HEK293 (cell line): ENCODE results near the gene VSTM5.

ENCODE experiments used
- CTCF ChIA-PET: fragments of 350-600 bp; formaldehyde crosslinking; extraction: SDS; loops from one replicate; lab custom pipeline; 2021; ENCODE audit warnings: antibody characterized with exemption; lab: Yijun Ruan, JAX
- POLR2A ChIA-PET: fragments of 300-600 bp; formaldehyde crosslinking; extraction: SDS; loops from one replicate; lab custom pipeline; 2020; ENCODE audit warnings: antibody characterized with exemption, inconsistent platforms; lab: Yijun Ruan, JAX
- H3K27ac ChIP-seq: fragments of 200-500 bp; sonication (Bioruptor generic); 2 replicates; pipeline ENCODE4 v1.5.1; 2014; ENCODE audit warnings: low read depth, low read length, control low read depth, inconsistent platforms; ENCODE audit errors: extremely low read depth
- H3K36me3 ChIP-seq, 2 experiments: fragments of 200-500 bp in 1 of 2; sonication (Bioruptor generic) in 1 of 2; 1 replicate in 1 of 2; 2 replicates in 1 of 2; pipeline ENCODE4 v1.5.1; 2014 to 2017; ENCODE audit warnings: inconsistent platforms in 2 of 2, low read length in 2 of 2; ENCODE audit not compliant: control insufficient read depth in 2 of 2, insufficient read depth in 1 of 2
- H3K4me1 ChIP-seq: fragments of 200-500 bp; sonication (Bioruptor generic); 2 replicates; pipeline ENCODE4 v1.5.1; 2014; ENCODE audit warnings: mild to moderate bottlenecking, low read length, inconsistent platforms; ENCODE audit not compliant: control insufficient read depth, insufficient read depth
- H3K4me3 ChIP-seq: 2 replicates; pipeline ENCODE4 v1.5.1; 2011; ENCODE audit warnings: low read depth, mild to moderate bottlenecking, control low read depth, low read length, moderate library complexity
- H3K9me3 ChIP-seq: fragments of 200-500 bp; sonication (Bioruptor generic); 2 replicates; pipeline ENCODE4 v1.5.1; 2014; ENCODE audit warnings: low read depth, low read length, inconsistent platforms; ENCODE audit not compliant: control insufficient read depth, insufficient read depth
- HOXD13 ChIP-seq: sonication (generic); formaldehyde crosslinking; IDR thresholded peaks from 2 replicates; pipeline ENCODE4 v1.8.0; 2022; ENCODE audit warnings: missing genetic modification reagents, borderline replicate concordance
- RBAK ChIP-seq: fragments of 450-650 bp; formaldehyde crosslinking; IDR thresholded peaks from 2 replicates; pipeline ENCODE4 v1.5.1; 2016; ENCODE audit warnings: missing biosample characterization, missing genetic modification characterization
- SALL2 ChIP-seq: fragments of 450-650 bp; formaldehyde crosslinking; IDR thresholded peaks from 2 replicates; pipeline ENCODE4 v1.5.0; 2017; ENCODE audit warnings: missing biosample characterization, mild to moderate bottlenecking, missing genetic modification characterization, borderline replicate concordance
- ZBTB10 ChIP-seq: fragments of 450-650 bp; formaldehyde crosslinking; IDR thresholded peaks from 2 replicates; pipeline ENCODE4 v1.5.1; 2016; ENCODE audit warnings: missing biosample characterization, missing genetic modification characterization
- ZBTB8A ChIP-seq: fragments of 450-650 bp; formaldehyde crosslinking; IDR thresholded peaks from 2 replicates; pipeline ENCODE4 v1.5.1; 2016; ENCODE audit warnings: missing biosample characterization, missing genetic modification characterization
- ZFP41 ChIP-seq: fragments of 450-650 bp; formaldehyde crosslinking; IDR thresholded peaks from 2 replicates; pipeline ENCODE4 v1.5.1; 2016; ENCODE audit warnings: missing biosample characterization, missing genetic modification characterization, borderline replicate concordance
- ZFP69B ChIP-seq: fragments of 450-650 bp; formaldehyde crosslinking; IDR thresholded peaks from 2 replicates; pipeline ENCODE4 v1.5.1; 2016; ENCODE audit warnings: missing biosample characterization, missing genetic modification characterization
- ZNF155 ChIP-seq: fragments of 450-650 bp; formaldehyde crosslinking; IDR thresholded peaks from 2 replicates; pipeline ENCODE4 v1.5.1; 2016; ENCODE audit warnings: missing biosample characterization, missing genetic modification characterization
- ZNF169 ChIP-seq: fragments of 450-650 bp; formaldehyde crosslinking; IDR thresholded peaks from 2 replicates; pipeline ENCODE4 v1.5.1; 2016; ENCODE audit warnings: missing biosample characterization, missing genetic modification characterization
- ZNF202 ChIP-seq: fragments of 450-650 bp; formaldehyde crosslinking; IDR thresholded peaks from 2 replicates; pipeline ENCODE4 v1.5.1; 2016; ENCODE audit warnings: missing biosample characterization, missing genetic modification characterization, borderline replicate concordance
- ZNF302 ChIP-seq: fragments of 450-650 bp; formaldehyde crosslinking; IDR thresholded peaks from 2 replicates; pipeline ENCODE4 v1.5.1; 2016; ENCODE audit warnings: missing biosample characterization, missing genetic modification characterization, low read depth
- ZNF398 ChIP-seq: fragments of 450-650 bp; formaldehyde crosslinking; IDR thresholded peaks from 2 replicates; pipeline ENCODE4 v1.5.1; 2017; ENCODE audit warnings: missing biosample characterization, missing genetic modification characterization
- ZNF416 ChIP-seq: fragments of 450-650 bp; formaldehyde crosslinking; IDR thresholded peaks from 2 replicates; pipeline ENCODE4 v1.5.1; 2016; ENCODE audit warnings: missing biosample characterization, missing genetic modification characterization
- ZNF426 ChIP-seq: fragments of 450-650 bp; formaldehyde crosslinking; IDR thresholded peaks from 2 replicates; pipeline ENCODE4 v1.5.1; 2017; ENCODE audit warnings: missing biosample characterization, missing genetic modification characterization, mild to moderate bottlenecking, inconsistent platforms, moderate library complexity
- ZNF549 ChIP-seq: fragments of 450-650 bp; IDR thresholded peaks from 2 replicates; pipeline ENCODE4 v1.5.1; 2018; ENCODE audit warnings: missing biosample characterization, missing genetic modification characterization, mild to moderate bottlenecking, inconsistent platforms, moderate library complexity
- ZNF585B ChIP-seq: fragments of 450-650 bp; formaldehyde crosslinking; IDR thresholded peaks from 2 replicates; pipeline ENCODE4 v1.5.1; 2016; ENCODE audit warnings: missing biosample characterization, missing genetic modification characterization
- ZNF596 ChIP-seq: fragments of 450-650 bp; IDR thresholded peaks from 2 replicates; pipeline ENCODE4 v1.5.0; 2018; ENCODE audit warnings: missing biosample characterization, mild to moderate bottlenecking, missing genetic modification characterization, moderate library complexity
- ZNF610 ChIP-seq: fragments of 450-650 bp; formaldehyde crosslinking; IDR thresholded peaks from 2 replicates; pipeline ENCODE4 v1.5.1; 2016; ENCODE audit warnings: missing biosample characterization, missing genetic modification characterization, borderline replicate concordance
- ZNF677 ChIP-seq: fragments of 450-650 bp; IDR thresholded peaks from 2 replicates; pipeline ENCODE4 v1.5.0; 2018; ENCODE audit warnings: missing biosample characterization, mild to moderate bottlenecking, missing genetic modification characterization, moderate library complexity
- ZNF777 ChIP-seq: fragments of 450-650 bp; formaldehyde crosslinking; IDR thresholded peaks from 2 replicates; pipeline ENCODE4 v1.5.1; 2017; ENCODE audit warnings: missing biosample characterization, missing genetic modification characterization, borderline replicate concordance
- ZNF791 ChIP-seq: fragments of 450-650 bp; formaldehyde crosslinking; IDR thresholded peaks from 2 replicates; pipeline ENCODE4 v1.5.1; 2016; ENCODE audit warnings: missing biosample characterization, missing genetic modification characterization
- ZNF843 ChIP-seq: fragments of 450-650 bp; formaldehyde crosslinking; IDR thresholded peaks from 2 replicates; pipeline ENCODE4 v1.5.1; 2016; ENCODE audit warnings: missing biosample characterization, missing genetic modification characterization
- TF ChIP-seq, protein P1 (sequence below): fragments of 450-650 bp; formaldehyde crosslinking; IDR thresholded peaks from 2 replicates; pipeline ENCODE4 v1.5.1; 2016; ENCODE audit warnings: missing biosample characterization, missing genetic modification characterization
- TF ChIP-seq, protein P2 (sequence below): fragments of 450-650 bp; formaldehyde crosslinking; IDR thresholded peaks from 2 replicates; pipeline ENCODE4 v1.5.1; 2016; ENCODE audit warnings: missing biosample characterization, missing genetic modification characterization, borderline replicate concordance
- TF ChIP-seq, protein P3 (sequence below): fragments of 450-650 bp; formaldehyde crosslinking; IDR thresholded peaks from 2 replicates; pipeline ENCODE4 v1.5.1; 2016; ENCODE audit warnings: missing biosample characterization, missing genetic modification characterization

Gene VSTM5

DNA sequence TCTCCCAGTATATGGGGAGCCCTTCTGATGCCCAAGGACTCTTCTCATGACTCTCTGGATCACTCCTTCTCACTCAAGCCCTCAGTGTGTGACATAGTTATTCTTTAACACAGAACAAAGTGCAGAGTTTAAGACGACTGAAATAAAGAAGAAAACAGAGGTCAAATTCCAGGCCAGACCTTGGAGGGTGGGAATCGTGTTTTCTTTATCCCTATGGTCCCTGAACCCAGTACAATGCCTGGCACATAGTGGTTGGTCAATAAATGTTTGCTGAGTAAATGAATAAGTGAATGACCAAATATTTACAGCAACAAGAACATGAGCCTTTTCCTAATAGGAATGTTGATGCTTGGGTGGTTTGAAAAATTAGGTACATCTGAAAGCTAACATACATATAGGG, 28.8 kb downstream of the VSTM5 start:
- no peak overlapping the region for H3K27ac ChIP-seq
- no peaks in the 10 kb centered on the region for H3K9me3 ChIP-seq
- ChIA-PET POLR2A (no interaction called here), CTCF (no interaction called here)
- TF ChIP-seq ZFP69B (tag by site-specific recombination) = no peak
- no peak for TF ChIP-seq HOXD13
- TF ChIP-seq ZNF610 (tag by site-specific recombination) = no peak
- TF ChIP-seq ZNF426 (tag by site-specific recombination) = no peak
- no peak for TF ChIP-seq ZNF549 (tag by site-specific recombination)
- TF ChIP-seq, protein P1, sequence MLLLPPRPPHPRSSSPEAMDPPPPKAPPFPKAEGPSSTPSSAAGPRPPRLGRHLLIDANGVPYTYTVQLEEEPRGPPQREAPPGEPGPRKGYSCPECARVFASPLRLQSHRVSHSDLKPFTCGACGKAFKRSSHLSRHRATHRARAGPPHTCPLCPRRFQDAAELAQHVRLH (tag by site-specific recombination) = no peak
- no peak for TF ChIP-seq ZNF777 (tag by site-specific recombination)
- TF ChIP-seq ZNF596 (tag by site-specific recombination) = no peak
- TF ChIP-seq ZBTB8A (tag by site-specific recombination) = no peak
- TF ChIP-seq, protein P2, sequence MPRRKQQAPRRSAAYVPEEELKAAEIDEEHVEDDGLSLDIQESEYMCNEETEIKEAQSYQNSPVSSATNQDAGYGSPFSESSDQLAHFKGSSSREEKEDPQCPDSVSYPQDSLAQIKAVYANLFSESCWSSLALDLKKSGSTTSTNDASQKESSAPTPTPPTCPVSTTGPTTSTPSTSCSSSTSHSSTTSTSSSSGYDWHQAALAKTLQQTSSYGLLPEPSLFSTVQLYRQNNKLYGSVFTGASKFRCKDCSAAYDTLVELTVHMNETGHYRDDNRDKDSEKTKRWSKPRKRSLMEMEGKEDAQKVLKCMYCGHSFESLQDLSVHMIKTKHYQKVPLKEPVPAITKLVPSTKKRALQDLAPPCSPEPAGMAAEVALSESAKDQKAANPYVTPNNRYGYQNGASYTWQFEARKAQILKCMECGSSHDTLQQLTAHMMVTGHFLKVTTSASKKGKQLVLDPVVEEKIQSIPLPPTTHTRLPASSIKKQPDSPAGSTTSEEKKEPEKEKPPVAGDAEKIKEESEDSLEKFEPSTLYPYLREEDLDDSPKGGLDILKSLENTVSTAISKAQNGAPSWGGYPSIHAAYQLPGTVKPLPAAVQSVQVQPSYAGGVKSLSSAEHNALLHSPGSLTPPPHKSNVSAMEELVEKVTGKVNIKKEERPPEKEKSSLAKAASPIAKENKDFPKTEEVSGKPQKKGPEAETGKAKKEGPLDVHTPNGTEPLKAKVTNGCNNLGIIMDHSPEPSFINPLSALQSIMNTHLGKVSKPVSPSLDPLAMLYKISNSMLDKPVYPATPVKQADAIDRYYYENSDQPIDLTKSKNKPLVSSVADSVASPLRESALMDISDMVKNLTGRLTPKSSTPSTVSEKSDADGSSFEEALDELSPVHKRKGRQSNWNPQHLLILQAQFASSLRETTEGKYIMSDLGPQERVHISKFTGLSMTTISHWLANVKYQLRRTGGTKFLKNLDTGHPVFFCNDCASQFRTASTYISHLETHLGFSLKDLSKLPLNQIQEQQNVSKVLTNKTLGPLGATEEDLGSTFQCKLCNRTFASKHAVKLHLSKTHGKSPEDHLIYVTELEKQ (tag by site-specific recombination) = no peak
- no peak for TF ChIP-seq RBAK
- no peak for TF ChIP-seq ZNF155 (tag by site-specific recombination)
- no peak for TF ChIP-seq ZNF169 (tag by site-specific recombination)
- no peak for TF ChIP-seq ZNF791 (tag by site-specific recombination)
- TF ChIP-seq ZFP41 = no peak
- no peak for TF ChIP-seq ZNF302 (tag by site-specific recombination)
- TF ChIP-seq ZNF677 (tag by site-specific recombination) = no peak
- TF ChIP-seq ZNF416 = no peak
- no peak for TF ChIP-seq ZBTB10 (tag by site-specific recombination)
- H3K36me3 ChIP-seq = peaks cover 0 to 12% of the 10 kb centered on the region in 2 experiments; a peak in 1 of 3 replicates
- H3K4me1 ChIP-seq = no peaks in the 10 kb centered on the region
- no peak overlapping the region for H3K4me3 ChIP-seq

GRCh38 chr11:93820847-93821246, 29.6 kb downstream of the VSTM5 start:
- CTCF ChIA-PET = interaction anchor here (0.6 kb wide), 1 partner anchor 1113 kb away, joined by 3 read pairs; no protein-coding TSS in a partner anchor
- H3K4me1 ChIP-seq = no peaks in the 10 kb centered on the region
- no peak overlapping the region for H3K27ac ChIP-seq
- peaks cover 0 to 15% of the 10 kb centered on the region in 2 experiments; a peak in 1 of 3 replicates for H3K36me3 ChIP-seq
- no peak overlapping the region for H3K4me3 ChIP-seq
- POLR2A ChIA-PET = no interaction called here
- no peaks in the 10 kb centered on the region for H3K9me3 ChIP-seq
- TF ChIP-seq, protein P3, sequence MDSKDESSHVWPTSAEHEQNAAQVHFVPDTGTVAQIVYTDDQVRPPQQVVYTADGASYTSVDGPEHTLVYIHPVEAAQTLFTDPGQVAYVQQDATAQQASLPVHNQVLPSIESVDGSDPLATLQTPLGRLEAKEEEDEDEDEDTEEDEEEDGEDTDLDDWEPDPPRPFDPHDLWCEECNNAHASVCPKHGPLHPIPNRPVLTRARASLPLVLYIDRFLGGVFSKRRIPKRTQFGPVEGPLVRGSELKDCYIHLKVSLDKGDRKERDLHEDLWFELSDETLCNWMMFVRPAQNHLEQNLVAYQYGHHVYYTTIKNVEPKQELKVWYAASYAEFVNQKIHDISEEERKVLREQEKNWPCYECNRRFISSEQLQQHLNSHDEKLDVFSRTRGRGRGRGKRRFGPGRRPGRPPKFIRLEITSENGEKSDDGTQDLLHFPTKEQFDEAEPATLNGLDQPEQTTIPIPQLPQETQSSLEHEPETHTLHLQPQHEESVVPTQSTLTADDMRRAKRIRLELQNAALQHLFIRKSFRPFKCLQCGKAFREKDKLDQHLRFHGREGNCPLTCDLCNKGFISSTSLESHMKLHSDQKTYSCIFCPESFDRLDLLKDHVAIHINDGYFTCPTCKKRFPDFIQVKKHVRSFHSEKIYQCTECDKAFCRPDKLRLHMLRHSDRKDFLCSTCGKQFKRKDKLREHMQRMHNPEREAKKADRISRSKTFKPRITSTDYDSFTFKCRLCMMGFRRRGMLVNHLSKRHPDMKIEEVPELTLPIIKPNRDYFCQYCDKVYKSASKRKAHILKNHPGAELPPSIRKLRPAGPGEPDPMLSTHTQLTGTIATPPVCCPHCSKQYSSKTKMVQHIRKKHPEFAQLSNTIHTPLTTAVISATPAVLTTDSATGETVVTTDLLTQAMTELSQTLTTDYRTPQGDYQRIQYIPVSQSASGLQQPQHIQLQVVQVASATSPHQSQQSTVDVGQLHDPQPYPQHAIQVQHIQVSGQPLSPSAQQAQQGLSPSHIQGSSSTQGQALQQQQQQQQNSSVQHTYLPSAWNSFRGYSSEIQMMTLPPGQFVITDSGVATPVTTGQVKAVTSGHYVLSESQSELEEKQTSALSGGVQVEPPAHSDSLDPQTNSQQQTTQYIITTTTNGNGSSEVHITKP = no peak
- TF ChIP-seq ZNF202 (tag by site-specific recombination) = no peak
- TF ChIP-seq SALL2 (tag by site-specific recombination) = no peak
- no peak for TF ChIP-seq ZNF398 (tag by site-specific recombination)
- TF ChIP-seq ZNF843 = no peak
- TF ChIP-seq ZNF585B (tag by site-specific recombination) = no peak
